Progenitor cell of endocrine pancreas (in vitro differentiated cells): ENCODE data around the gene ANKS1B. TPM values are rescaled to one million over a fixed set of nuclear protein-coding genes. Genes with fewer than 3 reads are reported as not detected.

Experiments
- DNase-seq: peaks from one replicate; pipeline ENCODE4 v3.0.0; 2021; ENCODE audit warnings: low spot score; ENCODE audit not compliant: unreplicated experiment
- H3K27ac Mint-ChIP-seq: 2 replicates; pipeline ENCODE4 v1.8.0; 2021; ENCODE audit warnings: mild to moderate bottlenecking, moderate library complexity, mixed read lengths
- H3K27me3 Mint-ChIP-seq: 2 replicates; pipeline ENCODE4 v1.8.0; 2021; ENCODE audit warnings: mixed read lengths
- H3K36me3 Mint-ChIP-seq: 2 replicates; pipeline ENCODE4 v1.8.0; 2022; ENCODE audit warnings: mixed read lengths; ENCODE audit not compliant: insufficient read depth
- H3K4me1 Mint-ChIP-seq: 2 replicates; pipeline ENCODE4 v1.8.0; 2021; ENCODE audit warnings: low read depth, mixed read lengths
- H3K4me3 Mint-ChIP-seq: 2 replicates; pipeline ENCODE4 v1.8.0; 2021; ENCODE audit warnings: low read depth, mild to moderate bottlenecking, moderate library complexity, mixed read lengths
- H3K9me3 Mint-ChIP-seq: 2 replicates; pipeline ENCODE4 v1.8.0; 2021; ENCODE audit warnings: low read depth, mixed read lengths
- total RNA-seq: library from RNA; stranded (reverse); gene quantifications from 2 replicates; pipeline ENCODE4 v1.2.1, GENCODE V29; 2021
- TF ChIP-seq, protein P1 (sequence below): fragments of 200-600 bp; sonication (generic); IDR thresholded peaks from one replicate; pipeline ENCODE4 v1.5.0; 2021; ENCODE audit warnings: antibody characterized with exemption, mild to moderate bottlenecking; ENCODE audit not compliant: unreplicated experiment

Gene ANKS1B
- total RNA-seq, 1 donor from 2014 or later = 10.1 TPM

DNA sequence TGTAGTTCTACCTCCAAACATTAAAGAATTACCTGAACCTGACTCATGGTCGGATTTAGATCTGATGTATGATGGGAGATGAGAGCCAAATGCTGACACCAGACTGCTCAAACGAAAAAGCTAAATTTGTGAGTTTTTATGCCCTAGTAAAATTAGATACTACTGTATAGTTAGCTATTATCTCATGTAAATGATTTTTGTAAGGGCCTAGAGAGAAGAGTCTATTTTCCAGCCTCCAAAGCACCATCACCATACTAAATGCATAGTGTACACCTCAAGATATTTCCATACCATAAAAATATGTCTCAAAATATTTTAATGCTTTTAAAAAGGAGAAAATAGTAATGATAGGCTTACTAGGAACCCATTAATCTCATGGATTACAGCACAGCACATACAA lies 18.3 kb downstream of the ANKS1B start:
- TF ChIP-seq, protein P1, sequence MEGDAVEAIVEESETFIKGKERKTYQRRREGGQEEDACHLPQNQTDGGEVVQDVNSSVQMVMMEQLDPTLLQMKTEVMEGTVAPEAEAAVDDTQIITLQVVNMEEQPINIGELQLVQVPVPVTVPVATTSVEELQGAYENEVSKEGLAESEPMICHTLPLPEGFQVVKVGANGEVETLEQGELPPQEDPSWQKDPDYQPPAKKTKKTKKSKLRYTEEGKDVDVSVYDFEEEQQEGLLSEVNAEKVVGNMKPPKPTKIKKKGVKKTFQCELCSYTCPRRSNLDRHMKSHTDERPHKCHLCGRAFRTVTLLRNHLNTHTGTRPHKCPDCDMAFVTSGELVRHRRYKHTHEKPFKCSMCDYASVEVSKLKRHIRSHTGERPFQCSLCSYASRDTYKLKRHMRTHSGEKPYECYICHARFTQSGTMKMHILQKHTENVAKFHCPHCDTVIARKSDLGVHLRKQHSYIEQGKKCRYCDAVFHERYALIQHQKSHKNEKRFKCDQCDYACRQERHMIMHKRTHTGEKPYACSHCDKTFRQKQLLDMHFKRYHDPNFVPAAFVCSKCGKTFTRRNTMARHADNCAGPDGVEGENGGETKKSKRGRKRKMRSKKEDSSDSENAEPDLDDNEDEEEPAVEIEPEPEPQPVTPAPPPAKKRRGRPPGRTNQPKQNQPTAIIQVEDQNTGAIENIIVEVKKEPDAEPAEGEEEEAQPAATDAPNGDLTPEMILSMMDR = no peak
- no peaks in the 10 kb centered on the region for H3K4me1 Mint-ChIP-seq
- H3K36me3 Mint-ChIP-seq = no peaks in the 10 kb centered on the region
- H3K27ac Mint-ChIP-seq = no peak overlapping the region
- no peak overlapping the region for H3K4me3 Mint-ChIP-seq
- no peaks in the 10 kb centered on the region for H3K9me3 Mint-ChIP-seq
- no peak for DNase-seq
- no peaks in the 10 kb centered on the region for H3K27me3 Mint-ChIP-seq

DNA sequence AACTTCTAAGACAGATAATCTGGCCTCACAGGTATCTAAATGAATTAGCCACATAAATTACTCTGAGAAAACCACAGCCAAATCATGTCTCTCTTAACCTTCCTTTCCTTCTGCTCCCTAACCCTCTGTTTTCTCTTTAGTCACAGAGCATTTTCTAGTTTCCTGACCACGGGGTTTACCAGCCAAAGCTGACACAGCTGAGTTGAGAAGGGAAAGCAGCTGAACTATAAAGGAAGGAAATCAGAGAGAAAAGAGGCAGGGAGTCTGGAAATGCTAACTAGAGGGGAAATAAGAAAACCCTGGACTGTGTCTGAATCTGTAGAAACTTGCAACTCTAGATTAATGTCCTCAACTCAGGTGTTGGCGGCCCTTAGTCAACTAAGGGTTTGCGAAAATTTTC lies 24.4 kb downstream of the ANKS1B start:
- Mint-ChIP-seq H3K9me3 (no peaks in the 10 kb centered on the region), H3K36me3 (no peaks in the 10 kb centered on the region), H3K4me1 (no peaks in the 10 kb centered on the region), H3K4me3 (no peak overlapping the region), H3K27me3 (no peaks in the 10 kb centered on the region), H3K27ac (no peak overlapping the region)
- TF ChIP-seq, protein P1 = no peak
- DNase-seq = no peak

DNA sequence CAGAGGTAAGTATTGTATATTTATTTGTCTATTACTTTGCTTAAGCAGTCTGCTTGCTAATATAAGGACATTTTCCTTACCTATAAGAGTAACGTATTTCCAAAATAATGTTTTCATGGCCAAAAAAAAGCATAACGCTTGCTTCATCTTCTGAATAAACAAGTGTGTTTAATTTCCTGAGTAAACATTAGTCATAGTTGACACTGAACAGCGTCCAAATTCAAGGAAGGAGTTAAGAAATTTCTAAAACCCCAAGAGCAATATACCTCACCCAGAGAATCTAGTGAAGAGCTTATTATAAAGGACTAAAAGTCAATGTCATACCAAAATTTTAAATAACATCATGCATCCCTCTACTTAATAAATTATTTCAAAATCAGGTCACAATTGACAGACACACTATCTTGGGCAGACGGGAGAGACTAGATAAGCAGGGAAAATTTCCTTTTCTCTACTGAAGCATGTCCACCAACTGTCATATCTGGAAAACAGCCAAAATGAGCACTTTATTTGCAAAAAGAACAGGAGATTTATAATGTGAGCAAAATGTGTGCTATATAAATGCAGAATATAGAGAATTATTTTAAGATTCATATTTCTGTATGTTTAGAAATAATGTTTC lies 25.1 kb downstream of the ANKS1B start:
- no peaks in the 10 kb centered on the region for H3K27me3 Mint-ChIP-seq
- no peaks in the 10 kb centered on the region for H3K4me1 Mint-ChIP-seq
- H3K4me3 Mint-ChIP-seq = no peak overlapping the region
- no peaks in the 10 kb centered on the region for H3K9me3 Mint-ChIP-seq
- H3K27ac Mint-ChIP-seq = no peak overlapping the region
- no peaks in the 10 kb centered on the region for H3K36me3 Mint-ChIP-seq
- DNase-seq = no peak
- TF ChIP-seq, protein P1 = no peak

- Mint-ChIP-seq H3K4me3 (no peak overlapping the region), H3K27me3 (no peaks in the 10 kb centered on the region), H3K36me3 (no peaks in the 10 kb centered on the region), H3K27ac (no peak overlapping the region), H3K9me3 (no peaks in the 10 kb centered on the region), H3K4me1 (no peaks in the 10 kb centered on the region)
- TF ChIP-seq, protein P1 = no peak
- no peak for DNase-seq
Measured at GRCh38 chr12:99957866-99958466, 26.8 kb downstream of the ANKS1B start.

- H3K4me3 Mint-ChIP-seq = no peak overlapping the region
- TF ChIP-seq, protein P1 = no peak
- no peaks in the 10 kb centered on the region for H3K27me3 Mint-ChIP-seq
- no peak for DNase-seq
- H3K4me1 Mint-ChIP-seq = no peaks in the 10 kb centered on the region
- H3K36me3 Mint-ChIP-seq = no peaks in the 10 kb centered on the region
- peaks cover 3% of the 10 kb centered on the region for H3K9me3 Mint-ChIP-seq
- no peak overlapping the region for H3K27ac Mint-ChIP-seq
Measured at GRCh38 chr12:99954724-99955123, 30.0 kb downstream of the ANKS1B start.
